GM12873 (cell line): Measurements from ENCODE around the gene PDZRN3.

Experiments
- CTCF ChIP-seq: IDR thresholded peaks from 2 replicates; pipeline ENCODE4 v1.5.1; 2012; ENCODE audit warnings: low read depth, mild to moderate bottlenecking, moderate library complexity, low read length, control low read depth; ENCODE audit not compliant: insufficient read depth; ENCODE audit errors: missing control alignments

Gene PDZRN3

GRCh38 chr3:73431183-73431900 lies 193.4 kb downstream of the PDZRN3 start:
- TF ChIP-seq CTCF = no peak

GRCh38 chr3:73427048-73427706 lies 197.6 kb downstream of the PDZRN3 start:
- TF ChIP-seq CTCF = no peak

- TF ChIP-seq CTCF = no peak
These were observed 198.1 kb downstream of the PDZRN3 start for GRCh38 chr3:73426606-73427005.

- no peak for TF ChIP-seq CTCF
These were observed 201.6 kb downstream of the PDZRN3 start for GRCh38 chr3:73423116-73423515.

GRCh38 chr3:73422571-73422970 lies 202.2 kb downstream of the PDZRN3 start:
- no peak for TF ChIP-seq CTCF

GRCh38 chr3:73419942-73420341 lies 204.8 kb downstream of the PDZRN3 start:
- TF ChIP-seq CTCF = no peak

- no peak for TF ChIP-seq CTCF
These were observed 205.4 kb downstream of the PDZRN3 start for GRCh38 chr3:73419179-73419803.
